ENCODE results near the gene TATDN2. TPM values are rescaled to one million over a fixed set of nuclear protein-coding genes. Genes with fewer than 3 reads are reported as not detected.
A peak's percentile ranks its signal among the peaks of the same experiment; 100 is the strongest.

Gene TATDN2
- total and polyA plus RNA-seq, 9 of the 15 experiments (the other 6 are each of a cell fraction or from before 2014, with no cell fraction given), result 5.2 to 44.7 (median 25.8) TPM

DNA sequence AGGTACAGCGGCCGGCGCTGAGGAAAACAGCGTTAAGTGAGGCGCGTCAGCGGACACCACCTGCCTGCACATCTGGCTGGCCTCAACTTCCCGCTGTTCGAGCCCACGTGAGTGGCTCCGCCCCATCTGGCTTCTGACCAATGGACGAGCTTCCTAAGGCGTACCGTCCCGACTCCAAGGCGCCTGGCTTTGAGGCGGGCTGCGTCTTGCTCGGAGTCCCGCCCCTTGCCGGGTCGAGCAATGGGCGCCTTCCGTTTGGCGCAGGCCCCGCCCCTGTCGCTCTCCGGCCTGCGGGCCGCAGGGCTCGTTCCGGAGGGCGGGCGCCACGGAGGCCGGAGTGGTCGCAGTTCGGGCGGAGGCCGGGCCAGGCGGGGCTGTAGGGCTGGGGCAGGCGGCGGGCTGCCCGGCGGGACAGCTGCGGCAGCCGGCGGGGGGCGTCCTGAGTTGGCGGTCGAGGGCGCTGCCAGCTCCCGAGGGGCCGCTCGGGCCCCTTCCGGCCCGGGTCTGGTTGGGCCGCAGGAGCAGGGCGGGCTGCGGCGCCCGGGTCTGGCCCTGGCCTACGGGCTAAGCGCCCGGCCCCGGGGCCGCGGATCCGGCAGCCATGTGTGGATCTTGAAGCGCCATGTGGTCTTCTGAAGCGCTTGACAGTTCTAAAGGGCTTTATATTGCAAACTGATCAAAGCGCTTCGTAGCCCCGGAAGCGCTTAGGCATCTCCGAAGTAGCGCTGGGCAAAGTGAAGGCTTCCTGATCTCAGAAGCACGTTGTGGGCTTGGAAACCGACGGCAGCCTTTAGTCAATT is at the start of gene TATDN2 (continued):
- TF ChIP-seq, protein P1, sequence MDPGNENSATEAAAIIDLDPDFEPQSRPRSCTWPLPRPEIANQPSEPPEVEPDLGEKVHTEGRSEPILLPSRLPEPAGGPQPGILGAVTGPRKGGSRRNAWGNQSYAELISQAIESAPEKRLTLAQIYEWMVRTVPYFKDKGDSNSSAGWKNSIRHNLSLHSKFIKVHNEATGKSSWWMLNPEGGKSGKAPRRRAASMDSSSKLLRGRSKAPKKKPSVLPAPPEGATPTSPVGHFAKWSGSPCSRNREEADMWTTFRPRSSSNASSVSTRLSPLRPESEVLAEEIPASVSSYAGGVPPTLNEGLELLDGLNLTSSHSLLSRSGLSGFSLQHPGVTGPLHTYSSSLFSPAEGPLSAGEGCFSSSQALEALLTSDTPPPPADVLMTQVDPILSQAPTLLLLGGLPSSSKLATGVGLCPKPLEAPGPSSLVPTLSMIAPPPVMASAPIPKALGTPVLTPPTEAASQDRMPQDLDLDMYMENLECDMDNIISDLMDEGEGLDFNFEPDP (CRISPR knock-in tag; IDR thresholded peaks at IDR 0.05), result no peak
- TF ChIP-seq ZZZ3 (IDR thresholded peaks at IDR 0.05) (no peak), TOE1 (IDR thresholded peaks at IDR 0.05; ENCODE audit: borderline replicate concordance) (peak; percentile 10; the same call in 1 of the 2 replicates), TOE1 (CRISPR knock-in tag; IDR thresholded peaks at IDR 0.05; ENCODE audit: borderline replicate concordance, low read depth) (no peak), FOXK2 (conservative IDR thresholded peaks at IDR 0.05 in 1 of 2, IDR thresholded peaks at IDR 0.05 in 1 of 2; ENCODE audit: low read depth in 2 of 2) (peak in 1 of 2 experiments; percentile 43; a peak in 1 of 4 replicates), ELF2 (CRISPR knock-in tag; IDR thresholded peaks at IDR 0.05) (no peak), ZBTB7A (IDR thresholded peaks at IDR 0.05; ENCODE audit: borderline replicate concordance, control insufficient read depth, low read depth, low read length) (peak; percentile 97), HNRNPLL (IDR thresholded peaks at IDR 0.05; ENCODE audit: low read depth, low read length, poor library complexity, severe bottlenecking) (peak; percentile 84), ATF1 (CRISPR knock-in tag; IDR thresholded peaks at IDR 0.05) (0 out of 2 replicates have a peak, but pooled peaks have one; percentile 1), ATF1 (tag; IDR thresholded peaks at IDR 0.05) (peak; percentile 86), MTA1 (IDR thresholded peaks at IDR 0.05; ENCODE audit: borderline replicate concordance) (no peak), ZBED1 (IDR thresholded peaks at IDR 0.05) (no peak), ZNF239 (CRISPR knock-in tag; IDR thresholded peaks at IDR 0.05) (no peak), CCNT2 (IDR thresholded peaks at IDR 0.05; ENCODE audit: borderline replicate concordance, extremely low read depth, insufficient read length, low read depth, low read length) (peak; percentile 69), EP300 (IDR thresholded peaks at IDR 0.05; ENCODE audit: low read length) (no peak), CCAR2 (IDR thresholded peaks at IDR 0.05; ENCODE audit: low read depth, low read length) (no peak), NR2C2 (CRISPR knock-in tag; IDR thresholded peaks at IDR 0.05) (0 out of 2 replicates have a peak, but pooled peaks have one; percentile 36), NR2C2 (tag; IDR thresholded peaks at IDR 0.05) (peak; percentile 81)
- TF ChIP-seq, protein P2, sequence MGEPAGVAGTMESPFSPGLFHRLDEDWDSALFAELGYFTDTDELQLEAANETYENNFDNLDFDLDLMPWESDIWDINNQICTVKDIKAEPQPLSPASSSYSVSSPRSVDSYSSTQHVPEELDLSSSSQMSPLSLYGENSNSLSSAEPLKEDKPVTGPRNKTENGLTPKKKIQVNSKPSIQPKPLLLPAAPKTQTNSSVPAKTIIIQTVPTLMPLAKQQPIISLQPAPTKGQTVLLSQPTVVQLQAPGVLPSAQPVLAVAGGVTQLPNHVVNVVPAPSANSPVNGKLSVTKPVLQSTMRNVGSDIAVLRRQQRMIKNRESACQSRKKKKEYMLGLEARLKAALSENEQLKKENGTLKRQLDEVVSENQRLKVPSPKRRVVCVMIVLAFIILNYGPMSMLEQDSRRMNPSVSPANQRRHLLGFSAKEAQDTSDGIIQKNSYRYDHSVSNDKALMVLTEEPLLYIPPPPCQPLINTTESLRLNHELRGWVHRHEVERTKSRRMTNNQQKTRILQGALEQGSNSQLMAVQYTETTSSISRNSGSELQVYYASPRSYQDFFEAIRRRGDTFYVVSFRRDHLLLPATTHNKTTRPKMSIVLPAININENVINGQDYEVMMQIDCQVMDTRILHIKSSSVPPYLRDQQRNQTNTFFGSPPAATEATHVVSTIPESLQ (CRISPR knock-in tag; IDR thresholded peaks at IDR 0.05), result peak; percentile 91; the same call in 1 of the 2 replicates
- TF ChIP-seq, protein P3, sequence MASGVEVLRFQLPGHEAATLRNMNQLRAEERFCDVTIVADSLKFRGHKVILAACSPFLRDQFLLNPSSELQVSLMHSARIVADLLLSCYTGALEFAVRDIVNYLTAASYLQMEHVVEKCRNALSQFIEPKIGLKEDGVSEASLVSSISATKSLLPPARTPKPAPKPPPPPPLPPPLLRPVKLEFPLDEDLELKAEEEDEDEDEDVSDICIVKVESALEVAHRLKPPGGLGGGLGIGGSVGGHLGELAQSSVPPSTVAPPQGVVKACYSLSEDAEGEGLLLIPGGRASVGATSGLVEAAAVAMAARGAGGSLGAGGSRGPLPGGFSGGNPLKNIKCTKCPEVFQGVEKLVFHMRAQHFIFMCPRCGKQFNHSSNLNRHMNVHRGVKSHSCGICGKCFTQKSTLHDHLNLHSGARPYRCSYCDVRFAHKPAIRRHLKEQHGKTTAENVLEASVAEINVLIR (CRISPR knock-in tag; IDR thresholded peaks at IDR 0.05), result no peak
- TF ChIP-seq, protein P4, sequence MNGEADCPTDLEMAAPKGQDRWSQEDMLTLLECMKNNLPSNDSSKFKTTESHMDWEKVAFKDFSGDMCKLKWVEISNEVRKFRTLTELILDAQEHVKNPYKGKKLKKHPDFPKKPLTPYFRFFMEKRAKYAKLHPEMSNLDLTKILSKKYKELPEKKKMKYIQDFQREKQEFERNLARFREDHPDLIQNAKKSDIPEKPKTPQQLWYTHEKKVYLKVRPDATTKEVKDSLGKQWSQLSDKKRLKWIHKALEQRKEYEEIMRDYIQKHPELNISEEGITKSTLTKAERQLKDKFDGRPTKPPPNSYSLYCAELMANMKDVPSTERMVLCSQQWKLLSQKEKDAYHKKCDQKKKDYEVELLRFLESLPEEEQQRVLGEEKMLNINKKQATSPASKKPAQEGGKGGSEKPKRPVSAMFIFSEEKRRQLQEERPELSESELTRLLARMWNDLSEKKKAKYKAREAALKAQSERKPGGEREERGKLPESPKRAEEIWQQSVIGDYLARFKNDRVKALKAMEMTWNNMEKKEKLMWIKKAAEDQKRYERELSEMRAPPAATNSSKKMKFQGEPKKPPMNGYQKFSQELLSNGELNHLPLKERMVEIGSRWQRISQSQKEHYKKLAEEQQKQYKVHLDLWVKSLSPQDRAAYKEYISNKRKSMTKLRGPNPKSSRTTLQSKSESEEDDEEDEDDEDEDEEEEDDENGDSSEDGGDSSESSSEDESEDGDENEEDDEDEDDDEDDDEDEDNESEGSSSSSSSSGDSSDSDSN (IDR thresholded peaks at IDR 0.05; ENCODE audit: borderline replicate concordance in 1 of 2, low read depth in 2 of 2, low read length in 2 of 2), result peak; percentile 33 to 73; a peak in 2 of 4 replicates

All from K562 (cell line).